PC-9 (cell line): ENCODE results near the gene GPR68. TPM values are rescaled to one million over a fixed set of nuclear protein-coding genes. Genes with fewer than 3 reads are reported as not detected.

Source experiments
- BruUV-seq: library from RNA; stranded (reverse); fragments of 400-500 nt; replicated peaks from 2 replicates; lab custom pipeline; 2021; lab: Mats Ljungman, UMichigan
- CTCF ChIA-PET: fragments of 300-600 bp; sonication (Branson Sonifier 250); formaldehyde crosslinking; loops from one replicate; lab custom pipeline; 2022; ENCODE audit warnings: antibody characterized with exemption; lab: Charles Lee
- POLR2A ChIA-PET: fragments of 300-600 bp; sonication (Branson Sonifier 250); formaldehyde crosslinking; loops from one replicate; lab custom pipeline; 2022; ENCODE audit warnings: antibody characterized with exemption; ENCODE audit not compliant: unreplicated experiment; lab: Charles Lee
- DNase-seq, 2 experiments: peaks; one replicate each; pipeline versions ENCODE4 v3.0.0 to v3.0.0-alpha.2; 2015 to 2022; ENCODE audit warnings: mixed read lengths in 1 of 2
- H2AFZ ChIP-seq: fragments of 200-600 bp; sonication (generic); 2 replicates; pipeline ENCODE4 v1.8.1; 2017; ENCODE audit warnings: antibody characterized with exemption
- H3F3A ChIP-seq: fragments of 200-600 bp; sonication (generic); 2 replicates; pipeline ENCODE4 v1.8.1; 2017; ENCODE audit warnings: antibody characterized with exemption, mild to moderate bottlenecking, low read depth; ENCODE audit not compliant: insufficient read depth
- H3K27ac ChIP-seq: fragments of 200-600 bp; sonication (generic); 2 replicates; pipeline ENCODE4 v1.6.1; 2016; ENCODE audit warnings: mixed run types
- H3K27me3 ChIP-seq: fragments of 200-600 bp; sonication (generic); 2 replicates; pipeline ENCODE4 v1.6.1; 2016; ENCODE audit warnings: low read depth, mixed run types; ENCODE audit not compliant: insufficient read depth
- H3K36me3 ChIP-seq: fragments of 200-600 bp; sonication (generic); 2 replicates; pipeline ENCODE4 v1.6.1; 2016; ENCODE audit warnings: low read depth, mixed run types
- H3K4me1 ChIP-seq: fragments of 200-600 bp; sonication (generic); replicated peaks from 2 replicates; pipeline ENCODE4 v1.6.1; 2016; ENCODE audit warnings: mixed run types; ENCODE audit not compliant: insufficient read depth
- H3K4me2 ChIP-seq: fragments of 200-600 bp; sonication (generic); 2 replicates; pipeline ENCODE4 v1.6.1; 2017; ENCODE audit warnings: mixed run types
- H3K4me3 ChIP-seq: fragments of 200-600 bp; sonication (generic); 2 replicates; pipeline ENCODE4 v1.6.1; 2016; ENCODE audit warnings: mixed run types
- H3K79me2 ChIP-seq: fragments of 200-600 bp; sonication (generic); 2 replicates; pipeline ENCODE4 v1.6.1; 2017; ENCODE audit warnings: low read depth, mixed run types
- H3K9me2 ChIP-seq: fragments of 200-600 bp; sonication (generic); 2 replicates; pipeline ENCODE4 v1.8.1; 2017; ENCODE audit warnings: mild to moderate bottlenecking; ENCODE audit not compliant: insufficient read depth
- H3K9me3 ChIP-seq: fragments of 200-600 bp; sonication (generic); 2 replicates; pipeline ENCODE4 v1.8.1; 2016; ENCODE audit warnings: low read depth; ENCODE audit not compliant: insufficient read depth
- H4K20me1 ChIP-seq: fragments of 200-600 bp; sonication (generic); 2 replicates; pipeline ENCODE4 v1.8.1; 2017; ENCODE audit not compliant: insufficient read depth
- CTCF ChIP-seq: fragments of 200-600 bp; sonication (generic); conservative IDR thresholded peaks from 2 replicates; pipeline ENCODE4 v1.6.1; 2017; ENCODE audit warnings: mixed run types, antibody characterized with exemption, mild to moderate bottlenecking, moderate library complexity
- EZH2 ChIP-seq: fragments of 200-600 bp; sonication (generic); IDR thresholded peaks from 2 replicates; pipeline ENCODE4 v1.8.0; 2017; ENCODE audit warnings: antibody characterized with exemption, low read depth
- intact Hi-C: fragments of 100-400 bp; cut with micrococcal nuclease; formaldehyde crosslinking; loops from one replicate; pipeline ENCODE4 v1.10.0; 2022; ENCODE audit not compliant: unreplicated experiment
- total RNA-seq: library from RNA; stranded (reverse); gene quantifications from 2 replicates; pipeline ENCODE4 v1.2.3, GENCODE V29; 2021

GPR68 gene
- total RNA-seq, 1 experiment from 2014 or later: not detected

- Histone ChIP-seq H3K79me2 (no peaks in the 10 kb centered on the region), H3K9me2 (no peaks in the 10 kb centered on the region), H2AFZ (no peak overlapping the region), H3K36me3 (no peaks in the 10 kb centered on the region), H3K9me3 (no peaks in the 10 kb centered on the region), H3K27ac (no peak overlapping the region), H3K4me3 (no peak overlapping the region), H3K4me2 (no peak overlapping the region), H3K4me1 (peaks cover 15% of the 10 kb centered on the region), H3K27me3 (no peaks in the 10 kb centered on the region), H3F3A (peaks cover 9% of the 10 kb centered on the region; the same call in 1 of the 2 replicates), H4K20me1 (no peaks in the 10 kb centered on the region)
- ChIA-PET POLR2A (no interaction called here), CTCF (no interaction called here)
- no TSS peak for BruUV-seq
- no peak for TF ChIP-seq CTCF
- no peak for TF ChIP-seq EZH2
- intact Hi-C loops: no loop called here
- DNase-seq: no peak
Measured at GRCh38 chr14:91232052-91232451, 12.5 kb downstream of the GPR68 start.

- Histone ChIP-seq H2AFZ (no peak overlapping the region), H3K9me2 (no peaks in the 10 kb centered on the region), H3K36me3 (no peaks in the 10 kb centered on the region), H3K9me3 (no peaks in the 10 kb centered on the region), H3K4me1 (peaks cover 15% of the 10 kb centered on the region), H3K79me2 (no peaks in the 10 kb centered on the region), H3K27ac (no peak overlapping the region), H4K20me1 (no peaks in the 10 kb centered on the region), H3K4me2 (no peak overlapping the region), H3F3A (peaks cover 9% of the 10 kb centered on the region; the same call in 1 of the 2 replicates), H3K27me3 (no peaks in the 10 kb centered on the region), H3K4me3 (no peak overlapping the region)
- ChIA-PET CTCF (no interaction called here), POLR2A (no interaction called here)
- DNase-seq: no peak
- TF ChIP-seq CTCF (no peak), EZH2 (no peak)
- BruUV-seq: no TSS peak
- intact Hi-C loops: no loop called here
Measured at GRCh38 chr14:91231446-91231845, 13.1 kb downstream of the GPR68 start.

- H3K36me3 ChIP-seq: no peaks in the 10 kb centered on the region
- BruUV-seq: no TSS peak
- H3F3A ChIP-seq: peaks cover 9% of the 10 kb centered on the region; the same call in 1 of the 2 replicates
- intact Hi-C loops: no loop called here
- H3K4me1 ChIP-seq: peaks cover 15% of the 10 kb centered on the region
- H3K27ac ChIP-seq: no peak overlapping the region
- H3K9me2 ChIP-seq: no peaks in the 10 kb centered on the region
- no peaks in the 10 kb centered on the region for H3K27me3 ChIP-seq
- POLR2A ChIA-PET: no interaction called here
- no peaks in the 10 kb centered on the region for H3K9me3 ChIP-seq
- TF ChIP-seq CTCF: no peak
- TF ChIP-seq EZH2: no peak
- CTCF ChIA-PET: no interaction called here
- no peaks in the 10 kb centered on the region for H3K79me2 ChIP-seq
- H4K20me1 ChIP-seq: no peaks in the 10 kb centered on the region
- no peak for DNase-seq
- H3K4me2 ChIP-seq: no peak overlapping the region
- H3K4me3 ChIP-seq: no peak overlapping the region
- H2AFZ ChIP-seq: no peak overlapping the region
Measured at GRCh38 chr14:91230397-91231035, 14.0 kb downstream of the GPR68 start.
